Mesenteric fat pad (tissue), 1 donor: ENCODE results near the gene ZNF362. TPM values are rescaled to one million over a fixed set of nuclear protein-coding genes. Genes with fewer than 3 reads are reported as not detected.

Source experiments
- DNase-seq: peaks from one replicate; pipeline ENCODE4 v3.0.0-alpha.2; 2020; ENCODE audit warnings: low spot score
- total RNA-seq: library from RNA; stranded (reverse); fragmentation: NEBNext Ultra II Directional; extraction: Animal tissue kit (Norgen Biotek cat#: 25700); gene quantifications from one replicate; pipeline ENCODE4 v1.2.1, GENCODE V29; 2021
- donor health status: DM: yes; HTN: yes; CAD: no.

ZNF362 gene
- total RNA-seq, 1 donor from 2014 or later = 29.6 TPM

GRCh38 chr1:33323663-33324477 is 67.6 kb downstream of the ZNF362 start:
- DNase-seq = no peak

- DNase-seq = no peak
Observed at GRCh38 chr1:33324677-33325575, 68.6 kb downstream of the ZNF362 start.

- no peak for DNase-seq
Observed at GRCh38 chr1:33326785-33327184, 70.5 kb downstream of the ZNF362 start.

GRCh38 chr1:33327587-33328325 is 71.5 kb downstream of the ZNF362 start:
- peak; percentile 49 for DNase-seq

GRCh38 chr1:33328817-33329216 is 72.5 kb downstream of the ZNF362 start:
- peak; percentile 35 for DNase-seq

- DNase-seq = peak; percentile 77
Observed at GRCh38 chr1:33329600-33330305, 73.5 kb downstream of the ZNF362 start.

- DNase-seq = peak; percentile 33
Observed at GRCh38 chr1:33330361-33330890, 74.1 kb downstream of the ZNF362 start.

GRCh38 chr1:33330906-33331305 is 74.6 kb downstream of the ZNF362 start:
- DNase-seq = peak; percentile 69

- DNase-seq = peak; percentile 57
Observed at GRCh38 chr1:33331444-33332356, 75.4 kb downstream of the ZNF362 start.

- peak; percentile 49 for DNase-seq
Observed at GRCh38 chr1:33332357-33332789, 76.1 kb downstream of the ZNF362 start.

- peak; percentile 47 for DNase-seq
Observed at GRCh38 chr1:33332881-33333280, 76.6 kb downstream of the ZNF362 start.

GRCh38 chr1:33334081-33334552 is 77.8 kb downstream of the ZNF362 start:
- no peak for DNase-seq

- no peak for DNase-seq
Observed at GRCh38 chr1:33335020-33335419, 78.7 kb downstream of the ZNF362 start.

- DNase-seq = no peak
Observed at GRCh38 chr1:33336580-33336979, 80.3 kb downstream of the ZNF362 start.

- no peak for DNase-seq
Observed at GRCh38 chr1:33337441-33337840, 81.1 kb downstream of the ZNF362 start.

- no peak for DNase-seq
Observed at GRCh38 chr1:33338048-33338439, 81.8 kb downstream of the ZNF362 start.

- DNase-seq = no peak
Observed at GRCh38 chr1:33338440-33339211, 82.3 kb downstream of the ZNF362 start.

GRCh38 chr1:33339413-33339812 is 83.1 kb downstream of the ZNF362 start:
- no peak for DNase-seq
